HG03521 (cell line): ENCODE data around the gene HYOU1.
"Not testable (repeated sequence)": the region's sequence is repeated elsewhere in the genome, so short reads cannot be mapped to it uniquely, and the experiment has no call there.

ENCODE experiments used
- ATAC-seq: cut with Tn5 transposase; IDR thresholded peaks from one replicate; pipeline ENCODE4 v1.9.1; 2021; ENCODE audit warnings: mild to moderate bottlenecking, moderate library complexity; ENCODE audit not compliant: unreplicated experiment

HYOU1 gene

DNA sequence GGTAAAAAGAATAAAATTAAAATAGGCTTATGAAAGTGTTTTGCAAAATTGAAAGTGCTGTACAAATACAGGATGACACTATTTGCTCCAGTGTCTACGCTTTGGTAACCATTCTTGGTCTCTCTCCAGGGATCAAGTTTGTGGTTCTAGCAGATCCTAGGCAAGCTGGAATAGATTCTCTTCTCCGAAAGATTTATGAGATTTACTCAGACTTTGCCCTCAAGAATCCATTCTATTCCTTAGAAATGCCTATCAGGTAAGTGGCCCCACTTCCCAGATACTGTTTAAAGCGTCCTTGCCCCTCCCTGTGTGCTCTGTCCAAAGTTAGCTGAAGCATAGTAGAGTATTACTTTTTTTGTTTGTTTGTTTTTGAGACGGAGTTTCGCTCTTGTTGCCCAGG, 35.4 kb downstream of the HYOU1 start:
- no peak for ATAC-seq

- no peak for ATAC-seq
Observed at GRCh38 chr11:119019996-119020395, 37.0 kb downstream of the HYOU1 start.

DNA sequence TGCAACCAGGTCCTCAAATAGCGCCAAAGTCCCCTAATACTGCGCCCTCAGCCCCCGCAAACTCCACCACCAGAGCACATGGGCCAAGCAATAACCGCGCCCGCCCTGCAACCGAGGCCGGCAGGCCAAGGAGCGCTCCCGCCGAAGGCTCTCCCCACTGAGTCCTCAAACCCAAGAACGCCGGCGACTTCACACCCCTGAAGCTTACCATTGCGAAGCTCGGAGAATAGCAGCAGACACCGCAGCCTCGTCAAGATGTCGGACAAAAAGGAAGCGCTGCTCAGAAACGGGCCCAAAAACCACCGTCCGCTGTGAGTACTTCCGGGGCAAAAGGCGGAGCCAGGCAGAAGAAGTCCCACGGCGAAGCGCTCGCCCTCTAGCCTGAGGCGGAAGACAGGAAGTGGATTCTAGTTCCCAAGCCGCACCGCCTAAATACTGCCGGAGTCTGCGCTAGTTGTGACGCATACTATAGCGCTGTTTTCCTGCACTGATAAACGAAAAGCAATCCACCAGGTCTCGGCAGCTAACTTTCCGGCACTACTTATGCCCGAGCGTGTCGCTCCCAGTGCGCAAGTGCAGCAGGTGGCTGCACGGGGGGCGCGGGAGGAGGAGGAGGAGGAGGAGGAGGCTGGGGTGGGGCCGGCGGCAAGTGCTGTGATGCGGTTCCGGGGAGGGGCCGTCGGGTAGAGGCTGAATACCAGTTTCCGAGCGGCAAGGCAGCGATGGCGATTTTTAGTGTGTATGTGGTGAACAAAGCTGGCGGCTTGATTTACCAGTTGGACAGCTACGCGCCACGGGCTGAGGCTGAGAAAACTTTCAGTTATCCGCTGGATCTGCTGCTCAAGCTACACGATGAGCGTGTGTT, 38.7 kb downstream of the HYOU1 start, which contains the start of the genes RPS25 and TRAPPC4:
Gene RPS25 (minus strand): TSS at position 270 of the 865 bp plus-strand sequence. CDS start 59 bp downstream, at position 211.
Gene TRAPPC4 (plus strand): TSS at position 693 of the 865 bp plus-strand sequence. CDS start 30 bp downstream, at position 723.
- ATAC-seq, result peak; percentile 86

DNA sequence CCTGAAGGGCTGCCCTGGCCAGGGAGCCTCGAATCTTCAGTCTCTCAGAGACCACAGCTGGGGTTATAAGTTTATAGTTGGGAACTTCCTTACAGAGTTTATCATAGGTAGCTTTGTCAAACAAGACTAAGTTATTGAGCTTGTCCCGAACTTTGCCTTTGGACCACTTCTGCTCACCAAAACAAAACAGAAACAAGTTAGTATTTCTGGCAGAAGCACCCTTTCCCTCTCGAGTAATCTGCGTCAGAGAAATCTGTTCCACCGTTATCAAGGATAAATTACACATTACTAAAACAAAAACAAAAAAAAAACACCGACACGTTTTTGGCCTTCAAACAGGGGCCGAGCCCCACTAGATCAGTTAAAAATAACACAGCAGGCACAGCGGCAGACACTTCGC, 39.6 kb downstream of the HYOU1 start:
- ATAC-seq, result not testable (repeated sequence)

- ATAC-seq, result no peak
Observed at GRCh38 chr11:119016216-119017009, 40.6 kb downstream of the HYOU1 start.

DNA sequence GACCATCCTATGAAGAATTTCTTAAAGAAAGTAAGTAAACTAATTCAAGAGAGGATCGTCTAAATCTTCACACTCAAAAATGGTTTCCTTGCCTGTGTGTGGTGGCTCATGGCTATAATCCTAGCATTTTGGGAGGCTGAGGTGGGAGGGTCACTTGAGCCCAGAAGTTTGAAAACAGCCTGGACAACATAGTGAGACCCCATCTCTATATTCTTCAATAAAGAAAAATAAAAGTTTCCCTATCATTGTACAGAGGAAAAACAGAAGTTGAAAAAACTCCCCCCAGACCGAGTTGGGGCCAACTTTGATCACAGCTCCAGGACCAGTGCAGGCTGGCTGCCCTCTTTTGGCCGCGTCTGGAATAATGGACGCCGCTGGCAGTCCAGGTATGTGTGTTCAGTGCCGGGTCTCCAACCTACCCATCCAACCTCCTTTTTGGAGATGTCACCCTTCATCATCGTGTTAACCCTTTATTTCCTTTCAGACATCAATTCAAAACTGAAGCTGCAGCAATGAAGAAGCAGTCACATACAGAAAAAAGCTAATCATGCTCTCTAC, 41.9 kb downstream of the HYOU1 start:
- ATAC-seq, result no peak

GRCh38 chr11:119014209-119014924, 42.6 kb downstream of the HYOU1 start:
- no peak for ATAC-seq

DNA sequence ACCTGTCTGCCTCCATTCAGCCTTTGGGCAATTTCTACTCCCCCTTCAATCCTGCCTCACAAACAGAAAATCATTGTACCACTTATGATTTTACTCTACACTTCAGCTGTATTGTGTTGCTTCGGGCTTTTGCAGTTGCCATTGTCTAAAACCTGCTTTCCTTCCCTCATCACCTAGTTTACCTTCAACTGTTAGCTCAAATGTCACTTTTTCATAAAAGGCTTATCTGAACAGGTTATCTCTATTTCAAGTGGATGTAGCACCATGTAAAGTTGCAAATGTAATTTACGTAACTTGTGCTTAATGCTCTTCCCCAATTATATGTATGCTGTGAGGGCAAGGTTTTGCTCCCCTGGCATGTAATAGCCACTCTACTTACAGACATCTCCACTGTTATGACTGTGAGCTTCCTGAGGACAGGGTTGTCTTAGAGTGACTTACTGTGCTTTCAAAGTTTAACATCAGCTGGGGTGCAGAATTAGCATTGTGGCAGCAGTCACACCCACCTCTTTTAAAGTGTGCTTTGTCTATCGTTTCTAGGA, 44.3 kb downstream of the HYOU1 start:
- ATAC-seq, result no peak

DNA sequence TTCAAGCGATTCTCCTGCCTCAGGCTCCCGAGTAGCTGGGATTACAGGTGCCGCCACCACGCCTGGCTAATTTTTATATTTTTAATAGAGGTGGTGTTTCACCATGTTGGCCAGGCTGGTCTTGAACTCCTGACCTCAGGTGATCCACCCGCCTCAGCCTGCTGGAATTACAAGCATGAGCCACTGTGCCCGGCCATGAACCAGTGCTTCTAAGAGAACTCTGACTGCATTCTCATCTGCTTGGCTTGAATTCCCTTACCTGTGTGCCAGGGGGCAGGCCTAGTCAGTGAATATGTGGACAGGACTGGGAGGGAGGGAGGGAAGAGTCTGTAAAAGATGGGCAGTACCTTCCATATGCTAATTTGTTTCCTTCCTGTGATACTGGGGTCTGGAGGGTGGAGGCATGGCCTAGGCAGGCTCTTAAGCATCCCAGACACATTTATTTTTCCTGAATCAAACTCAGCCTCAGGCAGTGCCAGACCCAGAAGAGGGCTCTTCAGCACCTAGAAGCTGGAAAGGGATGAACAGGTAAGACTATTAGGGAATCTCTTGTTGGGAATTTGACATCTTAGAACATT, 45.4 kb downstream of the HYOU1 start:
- ATAC-seq, result no peak

DNA sequence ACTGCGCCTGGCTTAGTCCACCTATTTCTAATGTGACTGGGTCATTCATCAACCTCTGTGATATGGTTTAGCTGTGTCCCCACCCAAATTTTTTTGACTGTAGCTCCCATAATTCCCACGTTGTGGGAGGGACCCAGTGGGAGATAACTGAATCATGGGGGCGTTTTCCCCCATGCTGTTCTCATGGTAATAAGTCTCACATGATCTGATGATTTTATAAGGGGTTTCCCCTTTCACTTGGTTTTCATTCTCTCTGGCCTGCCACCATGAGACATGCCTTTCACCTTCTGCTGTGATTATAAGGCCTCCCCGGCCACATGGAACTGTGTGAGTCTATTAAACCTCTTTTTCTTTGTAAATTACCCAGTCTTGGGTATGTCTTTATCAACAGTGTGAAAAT, 50.3 kb downstream of the HYOU1 start:
- ATAC-seq, result no peak

DNA sequence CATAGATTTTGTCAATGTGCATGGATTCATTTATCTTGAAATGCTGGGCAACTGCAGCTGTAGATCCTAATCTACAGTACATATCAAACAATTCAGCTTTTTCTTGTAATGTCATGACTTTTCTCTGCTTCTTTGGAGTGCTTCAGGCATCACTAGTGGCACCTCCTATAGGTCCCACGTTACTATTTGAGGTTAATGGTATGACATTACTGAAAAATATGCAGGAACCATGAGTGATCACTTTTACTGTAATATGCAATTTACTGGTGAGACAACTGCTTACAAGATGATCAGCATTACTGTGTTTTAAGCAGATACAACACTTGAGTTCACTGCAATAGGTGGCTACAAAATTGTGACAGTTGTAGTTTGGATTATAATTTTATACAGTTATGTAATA, 56.1 kb downstream of the HYOU1 start:
- no peak for ATAC-seq

DNA sequence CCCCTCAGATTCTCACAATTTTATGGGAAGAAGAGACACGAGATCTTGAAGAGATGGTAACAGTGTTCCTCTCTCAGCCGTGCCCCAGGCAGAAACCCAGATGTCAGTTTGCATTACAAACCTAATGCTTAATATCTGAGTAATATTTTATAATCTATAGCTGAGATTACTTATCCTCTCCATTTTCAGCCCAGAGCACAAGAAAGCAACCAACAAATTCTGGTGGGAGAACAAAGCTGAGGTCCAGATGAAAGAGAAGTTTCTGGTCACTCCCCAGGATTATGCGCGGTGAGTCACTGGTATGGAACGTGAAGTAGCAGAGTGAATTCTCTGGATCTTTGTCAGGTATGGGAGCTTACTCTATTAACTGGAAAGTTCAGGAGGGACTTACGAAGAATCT, 58.2 kb downstream of the HYOU1 start:
- ATAC-seq, result no peak

DNA sequence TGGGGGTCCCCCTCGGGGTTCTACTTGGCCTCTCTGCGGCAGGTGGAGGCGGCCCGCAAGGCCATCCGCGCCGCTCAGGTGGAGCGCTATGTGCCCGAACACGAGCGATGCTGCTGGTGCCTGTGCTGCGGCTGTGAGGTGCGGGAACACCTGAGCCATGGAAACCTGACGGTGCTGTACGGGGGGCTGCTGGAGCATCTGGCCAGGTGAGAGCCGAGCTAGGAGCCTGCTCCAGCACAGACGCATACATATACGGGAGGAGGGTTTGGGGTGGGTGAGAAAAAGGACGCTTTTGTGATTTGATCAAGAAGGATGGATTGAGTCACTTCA, 58.7 kb downstream of the HYOU1 start:
- peak; percentile 19 for ATAC-seq

- peak; percentile 89 for ATAC-seq
Observed at GRCh38 chr11:118997627-118998387, 59.2 kb downstream of the HYOU1 start, which contains the start of gene CENATAC. TSS of gene CENATAC (plus strand) at chr11:118998138. CDS start at chr11:118998198, 60 bp downstream.

GRCh38 chr11:118996926-118997626, 59.9 kb downstream of the HYOU1 start:
- ATAC-seq, result peak; percentile 14
